Coronary artery (tissue), 2 donors: ENCODE measurements around the gene ADGRL3.
"Not testable (repeated sequence)": the region's sequence is repeated elsewhere in the genome, so short reads cannot be mapped to it uniquely, and the experiment has no call there.

Experiments used
- DNase-seq: peaks from one replicate; pipeline ENCODE4 v3.0.0-alpha.2; 2017; ENCODE audit warnings: low spot score
- H3K27ac ChIP-seq, 2 donors: fragments of 200-600 bp; sonication (generic); one replicate each; pipeline ENCODE4 v1.5.1; 2016 to 2019
- H3K4me3 ChIP-seq: fragments of 200-600 bp; sonication (generic); 2 replicates; pipeline ENCODE4 v1.5.1; 2016; ENCODE audit warnings: mild to moderate bottlenecking, moderate library complexity
- TF ChIP-seq, protein P1 (sequence below): fragments of 200-600 bp; sonication (generic); IDR thresholded peaks from one replicate; pipeline ENCODE4 v1.5.1; 2019; ENCODE audit warnings: antibody characterized with exemption

ADGRL3 gene

DNA sequence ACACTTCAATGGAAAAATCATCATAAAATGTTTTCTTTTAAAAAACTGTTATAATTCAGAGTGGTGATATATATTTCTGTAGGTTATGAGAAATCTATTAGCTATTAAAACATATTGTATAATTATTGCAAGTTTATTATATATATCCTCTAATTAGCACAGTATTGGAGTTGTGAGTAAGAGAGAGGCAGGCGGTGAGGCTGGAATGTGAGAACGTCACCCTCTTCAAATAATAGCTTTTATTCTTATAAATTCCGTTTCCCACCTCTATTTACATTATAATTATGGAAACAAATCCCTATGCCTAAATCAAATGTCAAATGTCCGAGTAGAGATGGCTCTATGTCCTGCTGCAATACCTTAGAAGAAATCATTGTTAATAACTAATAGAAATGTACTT is 292.9 kb downstream of the ADGRL3 start:
- Histone ChIP-seq H3K4me3 (no peak overlapping the region), H3K27ac (no peak overlapping the region)
- TF ChIP-seq, protein P1, sequence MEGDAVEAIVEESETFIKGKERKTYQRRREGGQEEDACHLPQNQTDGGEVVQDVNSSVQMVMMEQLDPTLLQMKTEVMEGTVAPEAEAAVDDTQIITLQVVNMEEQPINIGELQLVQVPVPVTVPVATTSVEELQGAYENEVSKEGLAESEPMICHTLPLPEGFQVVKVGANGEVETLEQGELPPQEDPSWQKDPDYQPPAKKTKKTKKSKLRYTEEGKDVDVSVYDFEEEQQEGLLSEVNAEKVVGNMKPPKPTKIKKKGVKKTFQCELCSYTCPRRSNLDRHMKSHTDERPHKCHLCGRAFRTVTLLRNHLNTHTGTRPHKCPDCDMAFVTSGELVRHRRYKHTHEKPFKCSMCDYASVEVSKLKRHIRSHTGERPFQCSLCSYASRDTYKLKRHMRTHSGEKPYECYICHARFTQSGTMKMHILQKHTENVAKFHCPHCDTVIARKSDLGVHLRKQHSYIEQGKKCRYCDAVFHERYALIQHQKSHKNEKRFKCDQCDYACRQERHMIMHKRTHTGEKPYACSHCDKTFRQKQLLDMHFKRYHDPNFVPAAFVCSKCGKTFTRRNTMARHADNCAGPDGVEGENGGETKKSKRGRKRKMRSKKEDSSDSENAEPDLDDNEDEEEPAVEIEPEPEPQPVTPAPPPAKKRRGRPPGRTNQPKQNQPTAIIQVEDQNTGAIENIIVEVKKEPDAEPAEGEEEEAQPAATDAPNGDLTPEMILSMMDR, result no peak
- no peak for DNase-seq

DNA sequence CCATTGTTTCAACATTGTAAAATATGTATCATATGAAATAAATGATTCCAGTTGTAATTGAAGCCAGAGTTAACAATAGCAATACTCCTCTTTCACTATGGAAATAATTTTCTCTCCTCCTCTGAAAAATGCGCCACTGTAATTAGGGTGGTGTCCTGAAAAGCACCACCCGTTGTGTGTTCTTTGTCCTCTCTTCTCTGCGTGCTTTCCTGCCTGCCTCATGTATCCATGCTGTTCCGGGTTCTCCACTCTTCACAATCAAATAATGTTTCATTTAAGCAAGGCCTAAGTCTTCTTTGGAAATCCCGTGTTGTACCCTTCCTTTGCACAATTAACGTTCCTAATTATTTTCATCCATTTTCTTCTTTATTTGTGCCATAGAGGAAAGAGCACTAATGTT is 293.3 kb downstream of the ADGRL3 start:
- no peak for DNase-seq
- no peak overlapping the region for H3K4me3 ChIP-seq
- TF ChIP-seq, protein P1, result no peak
- H3K27ac ChIP-seq, result no peak overlapping the region

DNA sequence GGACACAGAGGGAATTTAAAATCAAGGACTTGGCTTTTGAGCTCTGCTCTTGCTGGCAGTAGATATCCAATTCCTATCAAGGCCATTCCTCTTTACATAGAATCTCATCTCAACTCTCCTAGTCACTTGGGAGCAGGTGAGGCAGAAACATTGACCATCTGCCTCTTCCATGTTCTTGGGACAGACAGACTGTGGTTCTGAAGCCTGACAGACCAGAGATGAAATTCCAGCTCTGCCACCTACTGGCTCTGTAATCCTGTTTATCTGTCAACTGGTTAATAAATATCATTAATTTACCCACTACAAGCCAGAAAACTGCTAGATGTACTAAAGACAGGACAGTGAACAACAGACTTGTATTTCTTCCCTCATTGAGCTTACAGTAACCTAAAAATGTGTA is 300.8 kb downstream of the ADGRL3 start:
- DNase-seq, result no peak
- Histone ChIP-seq H3K4me3 (no peak overlapping the region), H3K27ac (no peak overlapping the region)
- TF ChIP-seq, protein P1, result no peak

DNA sequence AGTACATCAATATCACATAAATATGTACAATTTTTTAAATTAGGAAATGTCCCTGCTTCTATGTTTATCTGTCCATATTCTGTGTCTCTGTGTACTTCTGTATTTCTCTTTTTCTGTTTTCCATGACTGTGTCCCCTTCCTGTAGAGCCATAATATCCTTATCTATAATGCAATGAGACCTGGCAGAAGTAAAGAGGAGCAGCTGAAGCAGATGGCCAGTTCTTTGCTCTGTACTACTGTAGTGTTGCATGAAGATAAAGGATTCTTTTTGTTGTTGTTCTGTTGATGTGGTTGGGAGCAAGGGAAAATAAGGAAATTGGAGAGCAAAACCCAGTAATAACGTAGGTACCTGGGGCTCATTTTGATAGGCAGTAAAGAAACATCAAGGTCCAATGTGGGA is 301.7 kb downstream of the ADGRL3 start:
- TF ChIP-seq, protein P1, result no peak
- no peak for DNase-seq
- Histone ChIP-seq H3K27ac (no peak overlapping the region), H3K4me3 (no peak overlapping the region)

DNA sequence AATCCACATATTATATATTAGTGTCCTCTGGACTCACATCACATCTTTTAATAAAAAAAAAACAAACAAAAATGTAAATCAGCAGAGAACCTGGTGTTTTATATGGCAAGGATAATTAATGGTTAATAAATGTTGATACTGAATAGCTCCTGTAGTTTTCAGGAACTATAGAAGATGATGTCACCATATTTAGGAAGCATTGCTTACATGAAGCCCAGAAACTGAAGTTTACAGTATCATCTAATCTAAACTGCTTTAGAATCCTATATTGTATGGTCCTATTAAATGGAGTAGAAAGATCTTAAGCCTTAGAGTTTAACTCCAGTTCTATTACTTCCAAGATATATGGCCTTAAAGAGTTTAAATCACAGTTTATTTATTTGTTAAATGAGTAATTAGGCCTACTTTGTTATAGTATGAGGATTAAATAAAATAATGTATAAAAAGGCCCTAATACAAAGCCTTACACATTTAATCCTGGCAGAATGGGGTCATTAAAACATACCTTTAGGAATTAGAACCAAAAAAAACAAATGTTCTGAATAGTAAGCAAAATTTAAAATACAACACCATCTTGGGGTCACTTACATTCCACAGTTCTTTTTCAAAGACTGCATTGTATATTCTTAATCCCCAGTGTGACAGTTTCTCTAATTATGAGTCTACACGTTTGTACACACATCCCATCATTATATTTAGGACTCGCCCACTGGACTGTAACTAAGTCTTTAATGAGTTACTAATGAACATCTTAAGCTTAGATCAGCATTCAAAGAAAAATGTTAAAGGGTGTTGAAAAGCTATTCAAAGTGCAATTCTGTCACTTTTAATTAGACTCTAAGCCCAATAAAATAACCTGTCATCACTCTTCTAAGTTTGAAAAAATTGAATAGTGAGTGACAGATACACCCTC is 305.9 kb downstream of the ADGRL3 start:
- TF ChIP-seq, protein P1, result no peak
- H3K27ac ChIP-seq, result no peak overlapping the region
- DNase-seq, result no peak
- H3K4me3 ChIP-seq, result no peak overlapping the region

DNA sequence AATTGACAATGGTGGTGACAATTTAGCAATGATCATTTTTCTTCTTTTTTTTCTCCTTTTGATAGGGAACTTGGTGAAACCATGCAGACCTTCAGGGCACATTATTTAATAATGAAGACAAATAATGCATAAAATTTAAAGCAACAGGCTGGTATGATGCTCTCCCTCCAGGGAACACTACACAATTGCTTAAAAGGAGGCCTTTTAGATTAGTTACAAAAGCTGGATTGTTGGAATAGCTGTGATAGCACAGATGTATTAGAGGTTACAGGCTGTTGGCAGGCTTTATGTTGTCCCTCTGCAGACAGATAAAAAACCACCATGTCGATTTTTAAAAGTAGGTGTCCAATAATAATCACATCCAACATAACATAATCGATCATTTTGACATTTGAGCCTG is 307.0 kb downstream of the ADGRL3 start:
- TF ChIP-seq, protein P1, result no peak
- Histone ChIP-seq H3K27ac (no peak overlapping the region), H3K4me3 (no peak overlapping the region)
- no peak for DNase-seq

DNA sequence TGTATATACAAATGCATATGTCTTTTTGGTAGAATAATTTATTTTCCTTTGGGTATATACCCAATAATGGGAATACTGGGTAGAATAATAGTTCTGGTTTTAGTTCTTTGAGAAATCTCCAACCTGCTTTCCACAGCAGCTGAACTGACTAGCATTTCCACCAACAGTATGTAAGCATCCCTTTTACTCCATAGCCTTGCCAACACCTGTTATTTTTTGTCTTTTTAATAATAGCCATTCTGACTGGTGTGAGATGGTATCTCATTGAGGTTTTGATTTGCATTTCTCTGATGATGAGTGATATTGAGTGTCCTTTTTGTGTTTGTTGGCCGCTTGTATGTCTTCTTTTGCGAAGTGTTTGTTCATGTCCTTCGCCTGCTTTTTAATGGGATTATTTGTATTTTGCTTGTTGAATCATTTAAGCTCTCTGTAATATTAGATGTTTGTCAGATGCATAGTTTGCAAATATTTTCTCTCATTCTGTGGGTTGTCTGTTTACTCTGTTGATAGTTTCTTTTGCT is 309.7 kb downstream of the ADGRL3 start:
- DNase-seq, H3K4me3 ChIP-seq, H3K27ac ChIP-seq: not testable (repeated sequence)
